ENCODE data around the gene CRIP1. TPM values are rescaled to one million over a fixed set of nuclear protein-coding genes. Genes with fewer than 3 reads are reported as not detected.

Gene CRIP1
- total RNA-seq, 1 donor from 2014 or later: 7.6 TPM

- TF ChIP-seq POLR2A (IDR thresholded peaks at IDR 0.05) (no peak), POLR2AphosphoS5 (IDR thresholded peaks at IDR 0.05; ENCODE audit: insufficient read depth in 1 of 2, low read depth in 1 of 2) (peak in 1 of 2 donors; percentile 49)
- H3K27ac ChIP-seq: peak overlapping the region; percentile 84
- no peaks in the 10 kb centered on the region for H3K9me3 ChIP-seq
- no peaks in the 10 kb centered on the region for H3K36me3 ChIP-seq
- intact Hi-C loops (cut with DNase I): no loop called here
- no peak for DNase-seq (ENCODE audit: extremely low spot score in 2 of 2)
- H3K4me3 ChIP-seq: peak overlapping the region; percentile 69 to 93
- peaks cover 84% of the 10 kb centered on the region for H3K4me1 ChIP-seq
- H3K27me3 ChIP-seq: peaks cover 4% of the 10 kb centered on the region
These were observed 10.4 kb upstream of the CRIP1 start for GRCh38 chr14:105476097-105476830.

- TF ChIP-seq CTCF (IDR thresholded peaks at IDR 0.05) (no peak), POLR2A (IDR thresholded peaks at IDR 0.05) (no peak), POLR2AphosphoS5 (IDR thresholded peaks at IDR 0.05; ENCODE audit: insufficient read depth in 1 of 2, low read depth in 1 of 2) (no peak)
- H3K36me3 ChIP-seq: no peaks in the 10 kb centered on the region
- H3K27me3 ChIP-seq: peaks cover 4% of the 10 kb centered on the region
- H3K4me1 ChIP-seq: peaks cover 84% of the 10 kb centered on the region
- DNase-seq (ENCODE audit: extremely low spot score in 2 of 2): no peak
- H3K9me3 ChIP-seq: no peaks in the 10 kb centered on the region
- H3K27ac ChIP-seq: peak overlapping the region; percentile 84
- H3K4me3 ChIP-seq: peak overlapping the region; percentile 69 to 93
- intact Hi-C loops (cut with DNase I): no loop called here
These were observed 9.6 kb upstream of the CRIP1 start for GRCh38 chr14:105476831-105477659.

GRCh38 chr14:105477660-105478397 is 8.9 kb upstream of the CRIP1 start:
- peaks cover 4% of the 10 kb centered on the region for H3K27me3 ChIP-seq
- peak overlapping the region; percentile 20 for H3K27ac ChIP-seq
- H3K9me3 ChIP-seq: no peaks in the 10 kb centered on the region
- intact Hi-C loops (cut with DNase I): no loop called here
- DNase-seq (ENCODE audit: extremely low spot score in 2 of 2): no peak
- H3K36me3 ChIP-seq: no peaks in the 10 kb centered on the region
- TF ChIP-seq CTCF (IDR thresholded peaks at IDR 0.05) (no peak), POLR2AphosphoS5 (IDR thresholded peaks at IDR 0.05; ENCODE audit: insufficient read depth in 1 of 2, low read depth in 1 of 2) (no peak), POLR2A (IDR thresholded peaks at IDR 0.05) (no peak)
- H3K4me3 ChIP-seq: no peak overlapping the region
- H3K4me1 ChIP-seq: peaks cover 84% of the 10 kb centered on the region

GRCh38 chr14:105478398-105479251 is 8.1 kb upstream of the CRIP1 start:
- TF ChIP-seq POLR2AphosphoS5 (IDR thresholded peaks at IDR 0.05; ENCODE audit: insufficient read depth in 1 of 2, low read depth in 1 of 2): no peak
- no peak for TF ChIP-seq POLR2A (IDR thresholded peaks at IDR 0.05)
- no peak for TF ChIP-seq CTCF (IDR thresholded peaks at IDR 0.05)
- no peaks in the 10 kb centered on the region for H3K36me3 ChIP-seq
- intact Hi-C loops (cut with DNase I): no loop called here
- peak overlapping the region; percentile 20 for H3K27ac ChIP-seq
- H3K4me3 ChIP-seq: no peak overlapping the region
- H3K9me3 ChIP-seq: no peaks in the 10 kb centered on the region
- H3K27me3 ChIP-seq: peaks cover 4% of the 10 kb centered on the region
- peaks cover 84% of the 10 kb centered on the region for H3K4me1 ChIP-seq
- no peak for DNase-seq (ENCODE audit: extremely low spot score in 2 of 2)

Measured in vagina (tissue), 2 donors.